ENCODE measurements around the gene COG8. TPM values are rescaled to one million over a fixed set of nuclear protein-coding genes. Genes with fewer than 3 reads are reported as not detected.

Gene COG8
- total RNA-seq, result 31.7 and 34.6 TPM in 2 replicates

GRCh38 chr16:69339289-69340094, at the start of gene COG8, which contains the start of gene NIP7:
TSS of gene COG8 (minus strand) at chr16:69339564. CDS start at chr16:69339552, 12 bp downstream.
TSS of gene NIP7 (plus strand) at chr16:69339772. CDS start at chr16:69339830, 58 bp downstream.

GRCh38 chr16:69351309-69352027, 12.1 kb upstream of the COG8 start, which contains the start of gene TMED6:
TSS of gene TMED6 (minus strand) at chr16:69351786. CDS start at chr16:69351753, 33 bp downstream.

GRCh38 chr16:69330286-69331109, 8.9 kb downstream of the COG8 start, which contains the start of gene PDF:
TSS of gene PDF (minus strand) at chr16:69330588. CDS start at chr16:69330570, 18 bp downstream.

GRCh38 chr16:69310653-69311532, 28.5 kb downstream of the COG8 start, which contains the start of gene VPS4A:
TSS of gene VPS4A (plus strand) at chr16:69311350. CDS start at chr16:69311512, 162 bp downstream.

Other genes starting within 250 kb of the COG8 start
- under 0.01 TPM in 1 of 2 replicates, not detected in the other for gene HAS3, start 233.9 kb downstream of the COG8 start, total RNA-seq
- gene CHTF8, start 207.0 kb downstream of the COG8 start, total RNA-seq, result 37.8 and 40.9 TPM in 2 replicates
- 27.1 and 31.2 TPM in 2 replicates for gene UTP4, start 206.9 kb downstream of the COG8 start, total RNA-seq
- gene SNTB2, start 152.4 kb downstream of the COG8 start, total RNA-seq, result 28.4 and 35.5 TPM in 2 replicates
- gene VPS4A, start 28.2 kb downstream of the COG8 start, total RNA-seq, result 32.4 and 35.7 TPM in 2 replicates
- gene PDF, start 9.0 kb downstream of the COG8 start, total RNA-seq, result 19.3 and 24.8 TPM in 2 replicates
- 26.9 and 34.9 TPM in 2 replicates for gene NIP7, start 208 bp upstream of the COG8 start, total RNA-seq
- not detected in 2 replicates for gene TMED6, start 12.2 kb upstream of the COG8 start, total RNA-seq
- 5.2 and 18.3 TPM in 2 replicates for gene TERF2, start 46.4 kb upstream of the COG8 start, total RNA-seq
- gene CYB5B, start 85.1 kb upstream of the COG8 start, total RNA-seq, result 152 and 168 TPM in 2 replicates
- gene NFAT5, start 226.4 kb upstream of the COG8 start, total RNA-seq, result 16.1 and 20.6 TPM in 2 replicates

Measured in myometrial cell (primary cell).